HG03558 (cell line): ENCODE results near the gene C22orf42.
"Not testable (repeated sequence)": the region's sequence is repeated elsewhere in the genome, so short reads cannot be mapped to it uniquely, and the experiment has no call there.

ENCODE experiments used
- ATAC-seq: cut with Tn5 transposase; IDR thresholded peaks from one replicate; pipeline ENCODE4 v1.9.1; 2021; ENCODE audit warnings: moderate number of reproducible peaks; ENCODE audit not compliant: unreplicated experiment; ENCODE audit errors: extremely low read depth

C22orf42 gene

GRCh38 chr22:32191021-32191420 is 31.9 kb upstream of the C22orf42 start:
- not testable (repeated sequence) for ATAC-seq

GRCh38 chr22:32185821-32186220 is 26.7 kb upstream of the C22orf42 start:
- ATAC-seq, result no peak

DNA sequence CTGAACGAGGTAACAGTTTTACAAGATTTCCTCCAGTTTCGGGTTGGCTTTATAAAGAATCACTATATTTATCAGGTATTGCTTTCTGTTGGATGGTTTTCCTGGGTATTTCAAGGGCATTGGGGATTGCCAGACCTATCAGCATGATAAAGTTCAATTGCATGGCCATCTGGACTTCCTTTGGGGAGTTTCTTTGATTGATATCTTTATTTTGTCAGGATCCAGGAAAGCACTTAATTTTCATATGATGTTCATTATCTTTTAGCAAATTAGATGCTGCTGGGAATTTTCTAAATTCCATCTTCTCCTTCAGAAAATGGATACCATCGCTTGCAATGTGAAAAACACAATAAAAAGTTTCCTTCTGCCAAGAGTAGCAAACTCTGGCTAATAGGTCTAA is 24.5 kb upstream of the C22orf42 start:
- ATAC-seq, result no peak

DNA sequence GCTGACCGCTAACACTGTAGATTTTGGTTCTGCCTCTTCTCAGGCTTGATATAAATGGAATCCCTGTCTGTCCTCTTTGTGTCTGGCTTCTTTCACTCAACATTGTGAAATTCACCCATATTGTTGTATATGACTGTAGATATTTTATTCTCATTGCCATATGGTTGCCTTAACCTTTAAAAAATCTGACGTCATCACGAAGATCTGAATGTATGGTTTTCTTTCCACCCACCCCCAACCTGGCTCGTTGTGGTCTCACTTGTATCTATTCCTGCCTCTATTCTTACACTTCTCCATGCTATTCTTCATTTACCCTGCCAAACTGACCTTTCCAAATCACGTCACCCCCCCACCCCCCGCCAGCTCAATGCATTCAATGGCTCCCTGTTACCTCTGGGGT is 21.9 kb upstream of the C22orf42 start:
- ATAC-seq, result no peak

- no peak for ATAC-seq
Observed at GRCh38 chr22:32177221-32177765, 18.2 kb upstream of the C22orf42 start.

- no peak for ATAC-seq
Observed at GRCh38 chr22:32175683-32176644, 16.9 kb upstream of the C22orf42 start.

- no peak for ATAC-seq
Observed at GRCh38 chr22:32175115-32175514, 16.0 kb upstream of the C22orf42 start.

DNA sequence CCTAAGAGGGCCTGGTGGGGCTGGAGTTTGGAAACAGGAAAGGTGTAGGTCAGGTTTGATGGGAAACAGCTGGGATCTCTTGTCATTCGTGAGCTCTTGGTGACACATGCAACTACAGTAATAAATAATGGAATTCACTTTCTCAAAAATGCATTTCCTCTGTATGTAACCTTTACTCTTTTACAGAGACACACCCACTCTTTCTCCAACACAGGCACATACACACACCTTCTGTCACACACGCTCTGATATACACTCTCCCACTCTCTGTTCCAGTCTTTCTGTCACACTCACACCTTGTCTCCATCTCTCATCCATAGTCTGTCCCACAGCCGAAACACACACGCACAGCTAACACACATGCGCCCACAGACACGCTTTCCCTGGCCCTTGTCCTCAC is 6.6 kb upstream of the C22orf42 start:
- no peak for ATAC-seq

DNA sequence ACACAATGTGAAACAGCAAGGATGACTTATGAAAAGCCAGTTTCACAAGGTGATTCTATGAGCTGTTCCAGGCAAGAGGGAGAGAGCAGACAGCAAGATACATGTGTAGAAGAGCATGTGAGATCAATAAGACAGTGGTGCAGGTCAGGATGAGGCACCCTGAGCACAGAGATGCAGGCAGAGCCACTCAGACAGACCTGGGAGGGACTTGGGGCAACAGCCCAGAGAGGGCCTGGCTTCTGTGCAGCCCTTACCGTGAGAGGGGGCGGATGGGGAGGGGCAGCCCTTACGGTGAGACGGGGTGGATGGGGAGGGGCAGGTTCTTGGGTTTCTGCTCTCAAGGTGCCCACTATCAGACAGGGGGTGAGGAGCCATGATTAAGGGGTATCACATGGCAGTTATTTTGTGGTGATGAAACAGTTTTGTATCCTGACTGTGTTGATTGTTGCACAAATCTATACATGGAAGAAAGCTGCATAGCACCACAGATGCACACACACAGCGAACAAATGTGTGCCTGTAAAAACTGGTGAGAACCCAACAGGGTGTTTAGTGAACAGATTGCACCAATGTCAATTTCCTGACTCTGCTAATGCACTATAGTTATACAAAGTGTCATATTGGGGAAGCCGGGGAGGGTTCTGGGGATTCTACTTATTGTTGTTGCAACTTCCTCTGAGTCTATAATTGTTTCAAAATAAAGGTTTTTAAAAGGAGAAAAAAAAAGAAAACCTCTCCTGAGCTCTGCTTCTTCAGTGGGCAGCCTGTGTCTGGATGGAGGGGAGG is 5.2 kb upstream of the C22orf42 start:
- no peak for ATAC-seq

GRCh38 chr22:32160411-32160810 is 1.3 kb upstream of the C22orf42 start:
- not testable (repeated sequence) for ATAC-seq

- not testable (repeated sequence) for ATAC-seq
Observed at GRCh38 chr22:32157632-32158031, 1.5 kb downstream of the C22orf42 start.

DNA sequence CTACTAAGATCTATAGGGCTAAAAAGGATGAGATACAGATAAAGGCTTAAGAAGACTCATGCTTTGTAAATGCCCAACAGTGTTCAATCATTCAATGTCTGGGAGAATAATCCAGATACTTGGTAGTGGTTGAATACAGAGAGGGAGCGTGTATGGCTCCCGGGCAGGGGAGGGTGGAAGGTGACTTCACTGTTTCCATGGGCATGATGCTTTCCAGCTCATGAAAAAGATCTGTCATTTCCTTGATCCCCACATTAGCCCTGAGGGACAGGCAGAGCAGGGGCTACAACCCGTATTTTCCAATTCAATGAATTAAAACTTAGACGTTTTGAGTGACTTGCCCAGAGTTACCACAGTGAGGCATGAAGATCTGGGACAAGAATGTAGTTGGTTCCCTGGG is 4.4 kb downstream of the C22orf42 start:
- ATAC-seq, result not testable (repeated sequence)

- not testable (repeated sequence) for ATAC-seq
Observed at GRCh38 chr22:32151641-32152040, 7.5 kb downstream of the C22orf42 start.

- ATAC-seq, result not testable (repeated sequence)
Observed at GRCh38 chr22:32150647-32151046, 8.5 kb downstream of the C22orf42 start.

DNA sequence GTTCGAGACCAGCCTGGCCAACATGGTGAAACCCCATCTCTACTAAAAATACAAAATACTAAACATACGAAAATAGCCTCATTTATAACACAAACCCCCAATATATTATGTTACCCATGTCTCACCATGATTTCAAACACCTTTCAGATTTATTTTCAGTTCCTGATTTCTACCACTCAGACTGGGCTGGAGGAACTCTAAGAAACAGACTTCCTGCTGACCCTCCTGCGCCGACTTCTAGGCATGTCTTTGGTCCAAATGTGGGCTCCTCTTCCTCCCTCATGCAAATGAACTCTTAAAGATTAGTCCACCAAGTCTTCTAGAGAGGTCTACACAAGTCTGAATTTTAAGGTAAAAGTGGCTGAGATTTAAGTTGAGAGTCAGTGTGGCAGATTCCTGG is 10.7 kb downstream of the C22orf42 start:
- ATAC-seq, result not testable (repeated sequence)

DNA sequence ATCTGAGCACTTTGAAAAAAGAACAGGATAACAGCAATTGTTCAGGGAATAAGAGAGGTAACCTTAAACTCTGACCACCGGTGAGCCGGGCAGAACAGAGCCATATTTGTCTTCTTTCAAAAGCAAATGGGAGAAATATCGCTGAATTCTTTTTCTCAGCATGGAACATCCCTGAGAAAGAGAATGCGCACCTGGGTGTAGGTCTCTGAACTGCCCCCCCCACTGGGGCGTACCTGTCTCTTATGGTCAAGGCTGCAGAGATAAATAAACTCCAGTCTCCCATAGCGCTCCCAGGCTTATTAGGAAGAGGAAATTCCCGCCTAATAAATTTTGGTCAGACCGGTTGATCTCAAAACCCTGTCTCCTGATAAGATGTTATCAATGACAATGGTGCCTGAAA is 12.0 kb downstream of the C22orf42 start:
- not testable (repeated sequence) for ATAC-seq

- no peak for ATAC-seq
Observed at GRCh38 chr22:32144496-32145274, 14.4 kb downstream of the C22orf42 start.

DNA sequence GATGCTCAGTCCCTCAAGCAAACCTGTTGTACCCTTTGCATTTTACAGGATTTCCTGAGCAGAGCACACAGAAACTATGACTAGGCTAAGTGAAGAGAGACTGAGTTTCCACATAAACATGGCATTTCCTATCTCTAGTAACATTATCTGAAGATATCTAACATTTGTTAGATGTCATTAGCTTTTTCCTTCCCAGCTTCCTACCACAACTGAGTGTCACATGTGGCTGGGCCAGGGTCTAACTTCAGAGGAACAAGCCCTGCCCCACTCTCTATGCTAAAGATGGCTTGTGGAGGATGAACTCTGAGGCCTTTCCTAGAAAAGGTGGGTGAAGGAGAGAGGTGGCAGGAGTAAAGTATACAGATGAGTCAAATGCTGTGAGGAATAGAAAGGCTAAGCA is 16.5 kb downstream of the C22orf42 start:
- ATAC-seq, result no peak

DNA sequence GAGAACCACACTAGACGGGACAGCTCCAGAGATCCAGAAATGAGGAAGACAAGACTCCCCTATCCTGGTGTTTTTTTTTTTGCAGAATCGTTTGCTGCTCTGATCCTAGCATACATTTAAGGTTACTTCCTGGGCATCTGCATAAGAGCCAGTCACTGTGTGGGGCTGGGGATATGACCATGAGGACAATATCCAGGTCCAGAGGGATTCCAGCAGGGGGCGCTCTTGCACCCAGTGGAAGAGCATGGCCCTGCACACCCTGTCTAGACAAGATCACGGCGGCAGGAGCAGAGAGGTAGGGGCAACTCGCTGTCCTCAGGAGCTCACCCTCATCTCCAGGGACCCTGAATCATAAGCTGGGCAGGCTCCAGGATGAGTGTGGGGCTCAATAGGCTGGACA is 18.4 kb downstream of the C22orf42 start:
- ATAC-seq, result not testable (repeated sequence)

- ATAC-seq, result not testable (repeated sequence)
Observed at GRCh38 chr22:32138576-32138975, 20.5 kb downstream of the C22orf42 start.
